Ishikawa (cell line): Measurements from ENCODE around the gene NR6A1.

ENCODE experiments used
- CEBPB ChIP-seq: IDR thresholded peaks from 2 replicates; pipeline ENCODE4 v1.6.1; 2012
- CREB1 ChIP-seq: IDR thresholded peaks from 2 replicates; pipeline ENCODE4 v1.6.1; 2012; ENCODE audit warnings: low read depth
- EGR1 ChIP-seq: IDR thresholded peaks from 2 replicates; pipeline ENCODE4 v1.6.1; 2012
- EP300 ChIP-seq: IDR thresholded peaks from 2 replicates; pipeline ENCODE4 v1.6.1; 2012; ENCODE audit warnings: borderline replicate concordance
- FOXM1 ChIP-seq: IDR thresholded peaks from 2 replicates; pipeline ENCODE4 v1.6.1; 2012; ENCODE audit warnings: low read depth, borderline replicate concordance
- MAX ChIP-seq: IDR thresholded peaks from 2 replicates; pipeline ENCODE4 v1.6.1; 2012
- NFIC ChIP-seq: IDR thresholded peaks from 2 replicates; pipeline ENCODE4 v1.6.1; 2012
- RAD21 ChIP-seq: IDR thresholded peaks from 2 replicates; pipeline ENCODE4 v1.6.1; 2012; ENCODE audit warnings: low read depth
- REST ChIP-seq: IDR thresholded peaks from 2 replicates; pipeline ENCODE4 v1.6.1; 2012; ENCODE audit warnings: low read depth, mild to moderate bottlenecking
- TAF1 ChIP-seq: IDR thresholded peaks from 2 replicates; pipeline ENCODE4 v1.6.1; 2012; ENCODE audit warnings: low read depth, mild to moderate bottlenecking
- TCF12 ChIP-seq: IDR thresholded peaks from 2 replicates; pipeline ENCODE4 v1.6.1; 2012; ENCODE audit warnings: low read depth
- TEAD4 ChIP-seq: IDR thresholded peaks from 2 replicates; pipeline ENCODE4 v1.6.1; 2012
- USF1 ChIP-seq: IDR thresholded peaks from 2 replicates; pipeline ENCODE4 v1.6.1; 2012
- YY1 ChIP-seq: IDR thresholded peaks from 2 replicates; pipeline ENCODE4 v1.6.1; 2012; ENCODE audit warnings: low read depth
- ZBTB7A ChIP-seq: IDR thresholded peaks from 2 replicates; pipeline ENCODE4 v1.6.1; 2012; ENCODE audit warnings: low read depth

The NR6A1 gene

GRCh38 chr9:124688238-124688904, 82.7 kb downstream of the NR6A1 start:
- TF ChIP-seq CEBPB (no peak), RAD21 (no peak), NFIC (no peak), EGR1 (no peak)

GRCh38 chr9:124686918-124687317, 84.2 kb downstream of the NR6A1 start:
- TF ChIP-seq TEAD4: no peak

- TF ChIP-seq TAF1 (no peak), USF1 (no peak), NFIC (no peak), CREB1 (no peak), MAX (no peak), CEBPB (no peak), RAD21 (no peak), EP300 (no peak), FOXM1 (no peak), TEAD4 (no peak)
Measured at GRCh38 chr9:124685217-124685616, 85.9 kb downstream of the NR6A1 start.

- TF ChIP-seq YY1: no peak
- no peak for TF ChIP-seq NFIC
- TF ChIP-seq USF1: no peak
- no peak for TF ChIP-seq CREB1
- TF ChIP-seq REST: no peak
- no peak for TF ChIP-seq RAD21
- TF ChIP-seq EGR1: no peak
- no peak for TF ChIP-seq ZBTB7A
- TF ChIP-seq MAX: no peak
- no peak for TF ChIP-seq TEAD4
Measured at GRCh38 chr9:124684169-124684568, 86.9 kb downstream of the NR6A1 start.

- TF ChIP-seq TEAD4: no peak
- no peak for TF ChIP-seq TAF1
- TF ChIP-seq RAD21: no peak
- TF ChIP-seq EP300: no peak
- no peak for TF ChIP-seq TCF12
- no peak for TF ChIP-seq NFIC
- no peak for TF ChIP-seq USF1
- TF ChIP-seq FOXM1: no peak
- no peak for TF ChIP-seq ZBTB7A
- no peak for TF ChIP-seq MAX
- TF ChIP-seq CEBPB: no peak
- TF ChIP-seq YY1: no peak
- no peak for TF ChIP-seq CREB1
- no peak for TF ChIP-seq REST
- TF ChIP-seq EGR1: no peak
Measured at GRCh38 chr9:124683043-124683442, 88.1 kb downstream of the NR6A1 start.

GRCh38 chr9:124680714-124681390, 90.3 kb downstream of the NR6A1 start:
- TF ChIP-seq CREB1 (no peak), TEAD4 (no peak), ZBTB7A (no peak), YY1 (no peak), NFIC (no peak), FOXM1 (no peak), USF1 (no peak), TAF1 (no peak), TCF12 (no peak)
